ENCODE data around the gene TENT4B.

DNA sequence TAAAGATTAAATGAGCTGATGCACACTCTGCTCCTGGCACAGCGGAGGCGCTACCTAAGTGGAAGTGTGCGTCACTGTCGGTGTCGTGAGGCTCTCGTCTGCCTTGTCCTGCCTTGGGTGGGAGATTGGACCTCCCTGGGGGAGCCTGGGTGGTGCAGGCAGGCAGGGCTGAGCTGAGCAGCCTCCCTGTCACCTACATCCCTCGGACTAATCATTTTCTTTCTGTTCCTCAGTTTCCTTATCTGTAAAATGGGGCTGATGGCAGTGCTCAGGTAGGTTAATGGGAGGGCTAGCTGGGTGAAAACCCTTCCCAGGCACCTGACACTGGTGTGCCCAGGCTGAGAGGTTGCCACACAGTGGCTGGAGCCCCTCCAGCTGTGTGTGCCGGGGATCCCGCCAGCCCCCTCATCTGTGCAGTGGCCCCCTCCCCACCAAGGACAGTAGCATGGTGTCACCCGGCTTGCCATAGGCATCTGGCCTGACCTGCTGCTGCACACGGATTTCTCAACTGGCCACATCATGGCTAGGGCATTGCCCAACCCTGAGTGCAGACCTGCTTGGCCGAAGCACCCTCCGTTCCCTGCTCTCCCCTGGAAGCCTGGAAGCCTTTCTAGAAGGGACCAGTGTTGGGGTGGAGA is 117.5 kb downstream of the TENT4B start:
- TF ChIP-seq, protein P1, sequence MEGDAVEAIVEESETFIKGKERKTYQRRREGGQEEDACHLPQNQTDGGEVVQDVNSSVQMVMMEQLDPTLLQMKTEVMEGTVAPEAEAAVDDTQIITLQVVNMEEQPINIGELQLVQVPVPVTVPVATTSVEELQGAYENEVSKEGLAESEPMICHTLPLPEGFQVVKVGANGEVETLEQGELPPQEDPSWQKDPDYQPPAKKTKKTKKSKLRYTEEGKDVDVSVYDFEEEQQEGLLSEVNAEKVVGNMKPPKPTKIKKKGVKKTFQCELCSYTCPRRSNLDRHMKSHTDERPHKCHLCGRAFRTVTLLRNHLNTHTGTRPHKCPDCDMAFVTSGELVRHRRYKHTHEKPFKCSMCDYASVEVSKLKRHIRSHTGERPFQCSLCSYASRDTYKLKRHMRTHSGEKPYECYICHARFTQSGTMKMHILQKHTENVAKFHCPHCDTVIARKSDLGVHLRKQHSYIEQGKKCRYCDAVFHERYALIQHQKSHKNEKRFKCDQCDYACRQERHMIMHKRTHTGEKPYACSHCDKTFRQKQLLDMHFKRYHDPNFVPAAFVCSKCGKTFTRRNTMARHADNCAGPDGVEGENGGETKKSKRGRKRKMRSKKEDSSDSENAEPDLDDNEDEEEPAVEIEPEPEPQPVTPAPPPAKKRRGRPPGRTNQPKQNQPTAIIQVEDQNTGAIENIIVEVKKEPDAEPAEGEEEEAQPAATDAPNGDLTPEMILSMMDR (conservative IDR thresholded peaks at IDR 0.05; ENCODE audit: low read length) = no peak
- no peak for TF ChIP-seq EZH2phosphoT487 (IDR thresholded peaks at IDR 0.05; ENCODE audit: borderline replicate concordance, low read depth, low read length)
